Mononuclear cell (primary cell): ENCODE measurements around the gene TGOLN2. TPM values are rescaled to one million over a fixed set of nuclear protein-coding genes. Genes with fewer than 3 reads are reported as not detected.
A peak's percentile ranks its signal among the peaks of the same experiment; 100 is the strongest.
"Not testable (repeated sequence)": the region's sequence is repeated elsewhere in the genome, so short reads cannot be mapped to it uniquely, and the experiment has no call there.

Experiments used
- H3K27me3 ChIP-seq: 2 replicates; pipeline ENCODE4 v1.6.0; 2011; ENCODE audit warnings: low read length, control low read depth; ENCODE audit not compliant: insufficient read depth
- H3K4me1 ChIP-seq: 2 replicates; pipeline ENCODE4 v1.5.1; 2011; ENCODE audit warnings: mild to moderate bottlenecking, low read length, control low read depth; ENCODE audit not compliant: insufficient read depth
- H3K4me3 ChIP-seq: 2 replicates; pipeline ENCODE4 v1.5.1; 2011; ENCODE audit warnings: mild to moderate bottlenecking, low read length, moderate library complexity
- H3K9me3 ChIP-seq: 2 replicates; pipeline ENCODE4 v1.5.1; 2011; ENCODE audit warnings: low read depth, mild to moderate bottlenecking, control low read depth, low read length
- total RNA-seq: library from RNA; depleted of rRNA; stranded (reverse); fragments of >200 nt; gene quantifications from one replicate; pipeline ENCODE4 v1.2.3, GENCODE V29; 2012

The TGOLN2 gene
- total RNA-seq, 1 donor: 154 TPM

- no peaks in the 10 kb centered on the region for H3K4me1 ChIP-seq
- H3K27me3 ChIP-seq: no peaks in the 10 kb centered on the region
- no peak overlapping the region for H3K4me3 ChIP-seq
- no peaks in the 10 kb centered on the region for H3K9me3 ChIP-seq
Measured at GRCh38 chr2:85347599-85347998, 19.8 kb upstream of the TGOLN2 start.

GRCh38 chr2:85344356-85344954 lies 16.7 kb upstream of the TGOLN2 start:
- H3K9me3 ChIP-seq: no peaks in the 10 kb centered on the region
- H3K27me3 ChIP-seq: no peaks in the 10 kb centered on the region
- H3K4me3 ChIP-seq: no peak overlapping the region
- no peaks in the 10 kb centered on the region for H3K4me1 ChIP-seq

- H3K4me1 ChIP-seq, H3K27me3 ChIP-seq, H3K4me3 ChIP-seq: not testable (repeated sequence)
Measured at GRCh38 chr2:85343207-85343895, 15.6 kb upstream of the TGOLN2 start.

GRCh38 chr2:85342156-85342555 lies 14.4 kb upstream of the TGOLN2 start:
- Histone ChIP-seq H3K9me3 (no peaks in the 10 kb centered on the region), H3K4me1 (no peaks in the 10 kb centered on the region), H3K4me3 (no peak overlapping the region), H3K27me3 (no peaks in the 10 kb centered on the region)

More at GRCh38 chr2:85343207-85343895, 15.6 kb upstream of the TGOLN2 start:
- H3K9me3 ChIP-seq: not testable (repeated sequence)

GRCh38 chr2:85341269-85342029 lies 13.7 kb upstream of the TGOLN2 start:
- Histone ChIP-seq H3K9me3 (no peaks in the 10 kb centered on the region), H3K27me3 (no peaks in the 10 kb centered on the region), H3K4me3 (no peak overlapping the region), H3K4me1 (no peaks in the 10 kb centered on the region)

GRCh38 chr2:85340034-85340892 lies 12.5 kb upstream of the TGOLN2 start:
- H3K27me3 ChIP-seq: no peaks in the 10 kb centered on the region

GRCh38 chr2:85334928-85335327 lies 7.1 kb upstream of the TGOLN2 start:
- Histone ChIP-seq H3K27me3 (no peaks in the 10 kb centered on the region), H3K4me1 (no peaks in the 10 kb centered on the region), H3K4me3 (no peak overlapping the region), H3K9me3 (no peaks in the 10 kb centered on the region)

More at GRCh38 chr2:85340034-85340892, 12.5 kb upstream of the TGOLN2 start:
- H3K9me3 ChIP-seq: no peaks in the 10 kb centered on the region
- H3K4me3 ChIP-seq: no peak overlapping the region
- no peaks in the 10 kb centered on the region for H3K4me1 ChIP-seq

GRCh38 chr2:85333877-85334276 lies 6.1 kb upstream of the TGOLN2 start:
- H3K4me1 ChIP-seq, H3K4me3 ChIP-seq, H3K27me3 ChIP-seq, H3K9me3 ChIP-seq: not testable (repeated sequence)

GRCh38 chr2:85330839-85331636 lies 3.2 kb upstream of the TGOLN2 start:
- Histone ChIP-seq H3K4me3 (no peak overlapping the region), H3K4me1 (peaks cover 17% of the 10 kb centered on the region), H3K9me3 (no peaks in the 10 kb centered on the region), H3K27me3 (no peaks in the 10 kb centered on the region)

- H3K9me3 ChIP-seq, H3K27me3 ChIP-seq, H3K4me3 ChIP-seq: not testable (repeated sequence)
- H3K4me1 ChIP-seq: peaks cover 30% of the 10 kb centered on the region
Measured at GRCh38 chr2:85329701-85330100, 1.9 kb upstream of the TGOLN2 start.

- Histone ChIP-seq H3K27me3 (no peaks in the 10 kb centered on the region), H3K4me1 (peaks cover 35% of the 10 kb centered on the region), H3K9me3 (no peaks in the 10 kb centered on the region), H3K4me3 (no peak overlapping the region)
Measured at GRCh38 chr2:85329181-85329651, 1.4 kb upstream of the TGOLN2 start.

GRCh38 chr2:85327160-85327821 lies 498 bp downstream of the TGOLN2 start:
- Histone ChIP-seq H3K9me3 (no peaks in the 10 kb centered on the region), H3K4me3 (peak overlapping the region; percentile 84), H3K4me1 (peaks cover 54% of the 10 kb centered on the region), H3K27me3 (no peaks in the 10 kb centered on the region)

- Histone ChIP-seq H3K4me1 (peaks cover 61% of the 10 kb centered on the region), H3K9me3 (no peaks in the 10 kb centered on the region), H3K4me3 (peak overlapping the region; percentile 84), H3K27me3 (no peaks in the 10 kb centered on the region)
Measured at GRCh38 chr2:85326406-85327159, 1.2 kb downstream of the TGOLN2 start.
